GM23338 (cell line): Measurements from ENCODE around the gene ARHGEF16.

Experiments used
- CREB1 ChIP-seq: fragments of 250-450 bp; sonication (Bioruptor Pico); IDR thresholded peaks from 2 replicates; pipeline ENCODE4 v1.5.0; 2020; ENCODE audit warnings: low read depth, mild to moderate bottlenecking, moderate library complexity
- ETS1 ChIP-seq: IDR thresholded peaks from 2 replicates; pipeline ENCODE4 v1.6.1; 2016; ENCODE audit warnings: antibody characterized with exemption
- EZH2 ChIP-seq: fragments of 200-600 bp; sonication (generic); IDR thresholded peaks from one replicate; pipeline ENCODE4 v1.8.0; 2017; ENCODE audit warnings: antibody characterized with exemption, mild to moderate bottlenecking, low read depth; ENCODE audit not compliant: unreplicated experiment
- EZH2phosphoT487 ChIP-seq: fragments of 200-600 bp; sonication (generic); IDR thresholded peaks from one replicate; pipeline ENCODE4 v1.8.1; 2018; ENCODE audit warnings: antibody characterized with exemption; ENCODE audit not compliant: unreplicated experiment
- JUNB ChIP-seq: IDR thresholded peaks from one replicate; pipeline ENCODE4 v1.6.1; 2016; ENCODE audit warnings: antibody characterized with exemption; ENCODE audit not compliant: unreplicated experiment
- POLR2AphosphoS5 ChIP-seq: IDR thresholded peaks from 2 replicates; pipeline ENCODE4 v1.6.1; 2016; ENCODE audit warnings: antibody characterized with exemption, low read depth
- ZNF331 ChIP-seq: fragments of 250-450 bp; sonication (Bioruptor Pico); IDR thresholded peaks from 2 replicates; pipeline ENCODE4 v1.5.0; 2020; ENCODE audit warnings: low read depth, mild to moderate bottlenecking, moderate library complexity
- TF ChIP-seq, protein P1 (sequence below), 2 experiments: fragments of 200-600 bp in 1 of 2; sonication (generic) in 1 of 2; conservative IDR thresholded peaks; 2 replicates each; pipeline versions ENCODE4 v1.5.1 to v1.6.1; 2016 to 2017; ENCODE audit warnings: antibody characterized with exemption in 2 of 2, low read depth in 2 of 2, mild to moderate bottlenecking in 2 of 2, moderate library complexity in 1 of 2
- TF ChIP-seq, protein P2 (sequence below): IDR thresholded peaks from one replicate; pipeline ENCODE4 v1.6.1; 2018; ENCODE audit warnings: antibody characterized with exemption; ENCODE audit not compliant: unreplicated experiment

DNA sequence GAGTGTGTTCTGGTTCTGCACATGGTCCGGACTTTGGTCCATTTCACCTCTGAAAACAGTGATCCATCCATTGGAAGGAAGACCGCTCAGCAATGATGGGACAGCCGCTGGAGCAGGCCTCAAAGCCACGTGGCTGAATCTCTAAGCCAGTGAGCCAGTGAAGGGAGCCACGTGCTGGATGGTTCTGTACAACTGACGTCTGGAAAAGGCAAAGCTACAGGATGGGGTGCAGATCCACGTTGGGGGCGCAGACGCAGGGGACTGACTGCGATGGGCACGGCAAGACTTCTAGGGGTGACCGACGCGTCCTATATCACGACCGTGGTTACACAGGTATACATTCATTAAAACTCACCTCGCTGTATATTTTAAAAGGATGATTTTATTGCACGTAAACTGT is 10.2 kb upstream of the ARHGEF16 start:
- no peak for TF ChIP-seq EZH2
- TF ChIP-seq EZH2phosphoT487: no peak
- TF ChIP-seq, protein P1, sequence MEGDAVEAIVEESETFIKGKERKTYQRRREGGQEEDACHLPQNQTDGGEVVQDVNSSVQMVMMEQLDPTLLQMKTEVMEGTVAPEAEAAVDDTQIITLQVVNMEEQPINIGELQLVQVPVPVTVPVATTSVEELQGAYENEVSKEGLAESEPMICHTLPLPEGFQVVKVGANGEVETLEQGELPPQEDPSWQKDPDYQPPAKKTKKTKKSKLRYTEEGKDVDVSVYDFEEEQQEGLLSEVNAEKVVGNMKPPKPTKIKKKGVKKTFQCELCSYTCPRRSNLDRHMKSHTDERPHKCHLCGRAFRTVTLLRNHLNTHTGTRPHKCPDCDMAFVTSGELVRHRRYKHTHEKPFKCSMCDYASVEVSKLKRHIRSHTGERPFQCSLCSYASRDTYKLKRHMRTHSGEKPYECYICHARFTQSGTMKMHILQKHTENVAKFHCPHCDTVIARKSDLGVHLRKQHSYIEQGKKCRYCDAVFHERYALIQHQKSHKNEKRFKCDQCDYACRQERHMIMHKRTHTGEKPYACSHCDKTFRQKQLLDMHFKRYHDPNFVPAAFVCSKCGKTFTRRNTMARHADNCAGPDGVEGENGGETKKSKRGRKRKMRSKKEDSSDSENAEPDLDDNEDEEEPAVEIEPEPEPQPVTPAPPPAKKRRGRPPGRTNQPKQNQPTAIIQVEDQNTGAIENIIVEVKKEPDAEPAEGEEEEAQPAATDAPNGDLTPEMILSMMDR (conservative IDR thresholded peaks at IDR 0.05; ENCODE audit: low read depth in 2 of 2): no peak
- TF ChIP-seq POLR2AphosphoS5: no peak
- TF ChIP-seq JUNB: no peak
- no peak for TF ChIP-seq ETS1
- no peak for TF ChIP-seq ZNF331 (CRISPR knock-in tag)
- TF ChIP-seq CREB1 (CRISPR knock-in tag): no peak
- TF ChIP-seq, protein P2, sequence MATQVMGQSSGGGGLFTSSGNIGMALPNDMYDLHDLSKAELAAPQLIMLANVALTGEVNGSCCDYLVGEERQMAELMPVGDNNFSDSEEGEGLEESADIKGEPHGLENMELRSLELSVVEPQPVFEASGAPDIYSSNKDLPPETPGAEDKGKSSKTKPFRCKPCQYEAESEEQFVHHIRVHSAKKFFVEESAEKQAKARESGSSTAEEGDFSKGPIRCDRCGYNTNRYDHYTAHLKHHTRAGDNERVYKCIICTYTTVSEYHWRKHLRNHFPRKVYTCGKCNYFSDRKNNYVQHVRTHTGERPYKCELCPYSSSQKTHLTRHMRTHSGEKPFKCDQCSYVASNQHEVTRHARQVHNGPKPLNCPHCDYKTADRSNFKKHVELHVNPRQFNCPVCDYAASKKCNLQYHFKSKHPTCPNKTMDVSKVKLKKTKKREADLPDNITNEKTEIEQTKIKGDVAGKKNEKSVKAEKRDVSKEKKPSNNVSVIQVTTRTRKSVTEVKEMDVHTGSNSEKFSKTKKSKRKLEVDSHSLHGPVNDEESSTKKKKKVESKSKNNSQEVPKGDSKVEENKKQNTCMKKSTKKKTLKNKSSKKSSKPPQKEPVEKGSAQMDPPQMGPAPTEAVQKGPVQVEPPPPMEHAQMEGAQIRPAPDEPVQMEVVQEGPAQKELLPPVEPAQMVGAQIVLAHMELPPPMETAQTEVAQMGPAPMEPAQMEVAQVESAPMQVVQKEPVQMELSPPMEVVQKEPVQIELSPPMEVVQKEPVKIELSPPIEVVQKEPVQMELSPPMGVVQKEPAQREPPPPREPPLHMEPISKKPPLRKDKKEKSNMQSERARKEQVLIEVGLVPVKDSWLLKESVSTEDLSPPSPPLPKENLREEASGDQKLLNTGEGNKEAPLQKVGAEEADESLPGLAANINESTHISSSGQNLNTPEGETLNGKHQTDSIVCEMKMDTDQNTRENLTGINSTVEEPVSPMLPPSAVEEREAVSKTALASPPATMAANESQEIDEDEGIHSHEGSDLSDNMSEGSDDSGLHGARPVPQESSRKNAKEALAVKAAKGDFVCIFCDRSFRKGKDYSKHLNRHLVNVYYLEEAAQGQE: no peak
